ENCODE measurements around the gene ACVR2A.
A peak's percentile ranks its signal among the peaks of the same experiment; 100 is the strongest.

The ACVR2A gene

DNA sequence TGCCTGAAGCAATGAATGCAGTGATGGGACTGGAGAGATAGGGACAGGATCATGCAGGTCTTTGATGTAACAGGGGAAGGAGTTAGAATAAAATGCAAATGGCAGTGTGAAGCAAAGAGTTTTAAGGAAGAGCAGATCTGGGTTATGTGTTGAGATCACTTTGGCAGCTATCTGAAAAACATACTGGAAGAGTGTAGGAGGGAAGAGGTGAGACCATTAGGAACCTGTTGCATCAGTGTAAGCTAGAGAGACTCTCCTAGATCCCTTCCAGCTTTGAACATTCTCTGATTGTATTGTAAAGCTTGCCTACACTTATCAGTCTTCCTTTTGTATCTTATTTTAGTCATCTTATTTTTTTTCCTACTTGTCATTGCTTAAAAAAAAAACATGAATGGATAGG, 10.5 kb downstream of the ACVR2A start:
- no peak for DNase-seq (ENCODE audit: low spot score)

DNA sequence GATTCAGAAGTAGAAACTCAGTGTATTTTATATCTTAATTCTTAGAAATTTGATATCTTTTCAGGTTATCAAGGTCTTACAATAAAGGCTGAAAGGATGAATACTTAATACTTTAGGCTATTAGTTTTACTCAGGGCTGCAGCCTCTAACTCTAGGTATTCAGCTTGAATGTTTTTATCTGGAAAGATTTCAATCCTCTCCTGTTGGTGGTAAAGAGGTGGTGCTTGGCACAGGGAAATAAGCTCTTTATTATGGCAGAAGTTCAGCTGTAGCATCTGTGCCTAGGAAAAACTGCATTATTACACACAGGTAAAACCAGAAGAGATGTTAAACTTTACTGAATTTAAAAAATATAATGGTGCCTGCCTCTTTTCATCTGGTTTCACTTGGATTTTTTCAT, 11.1 kb downstream of the ACVR2A start:
- DNase-seq (ENCODE audit: low spot score), result no peak

GRCh38 chr2:147860009-147860408, 15.2 kb downstream of the ACVR2A start:
- DNase-seq (ENCODE audit: low spot score), result no peak

DNA sequence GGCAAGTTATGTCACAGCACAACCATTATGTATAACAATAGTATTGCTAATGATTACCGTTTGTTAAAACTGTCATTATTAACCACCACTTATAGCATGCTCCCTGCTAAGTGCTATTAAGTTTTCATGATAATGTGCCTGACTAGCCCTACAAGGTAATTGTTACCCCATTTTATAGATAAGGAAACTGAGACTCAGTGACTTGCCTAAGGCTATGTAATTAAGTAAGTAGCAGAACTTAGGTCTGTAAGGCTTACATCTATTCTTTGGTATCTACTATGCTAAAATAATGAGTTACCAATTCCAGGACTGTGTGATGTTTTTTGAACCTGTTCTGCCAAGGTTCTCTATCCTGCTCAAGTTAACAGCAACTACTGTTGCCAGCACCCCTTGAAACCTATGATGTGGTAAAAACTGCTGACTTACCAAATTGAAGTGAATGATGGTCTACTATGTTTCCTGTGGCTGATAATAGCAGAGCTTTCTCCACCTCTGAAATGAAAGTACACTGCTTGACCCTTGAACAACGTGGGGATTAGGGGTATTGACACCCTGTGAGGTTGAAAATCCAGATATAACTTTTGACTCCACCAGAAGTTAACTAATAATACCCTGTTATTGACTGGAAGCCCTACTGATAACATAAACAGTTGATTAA, 18.2 kb downstream of the ACVR2A start:
- DNase-seq (ENCODE audit: low spot score), result no peak

DNA sequence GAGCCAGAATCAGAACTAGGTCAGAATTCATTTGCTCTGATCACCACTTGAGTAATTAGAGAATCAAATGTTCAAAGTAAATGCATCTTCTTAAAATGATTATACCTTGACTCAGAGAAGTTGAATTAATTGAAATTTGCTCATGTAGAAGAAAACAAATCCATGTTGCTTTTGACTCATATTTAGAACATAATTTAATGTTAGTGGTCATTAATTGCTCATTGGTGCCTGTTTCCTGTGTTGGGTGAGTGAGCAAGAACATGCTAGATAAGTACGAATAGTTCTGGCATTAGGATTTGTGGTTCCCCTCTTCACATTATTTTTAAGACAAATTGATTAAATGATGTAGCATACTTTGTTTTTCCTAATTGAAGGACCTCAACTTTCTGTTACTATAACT, 19.0 kb downstream of the ACVR2A start:
- no peak for DNase-seq (ENCODE audit: low spot score)

- no peak for DNase-seq (ENCODE audit: low spot score)
Observed at GRCh38 chr2:147865560-147865959, 20.7 kb downstream of the ACVR2A start.

DNA sequence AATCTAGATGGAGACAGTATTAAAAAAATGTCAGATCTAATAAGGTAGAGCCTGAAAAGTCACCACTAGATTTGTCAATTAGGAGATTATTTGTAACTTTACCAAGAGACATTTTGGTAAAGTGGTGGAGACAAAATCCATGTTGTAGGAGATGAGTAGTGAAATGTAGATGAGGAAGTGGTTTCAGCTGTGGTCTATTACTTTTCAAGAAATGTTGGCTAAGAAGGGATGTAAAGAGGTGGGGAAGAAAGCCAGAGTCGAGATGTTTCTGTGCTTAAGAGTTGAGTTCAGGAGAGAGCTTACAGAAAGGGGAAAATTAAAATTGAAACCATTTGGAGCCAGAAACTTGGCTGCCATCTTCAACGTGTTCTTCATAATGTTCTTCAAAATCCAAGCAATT, 22.2 kb downstream of the ACVR2A start:
- DNase-seq (ENCODE audit: low spot score), result no peak

- DNase-seq (ENCODE audit: low spot score), result no peak
Observed at GRCh38 chr2:147869934-147870333, 25.1 kb downstream of the ACVR2A start.

DNA sequence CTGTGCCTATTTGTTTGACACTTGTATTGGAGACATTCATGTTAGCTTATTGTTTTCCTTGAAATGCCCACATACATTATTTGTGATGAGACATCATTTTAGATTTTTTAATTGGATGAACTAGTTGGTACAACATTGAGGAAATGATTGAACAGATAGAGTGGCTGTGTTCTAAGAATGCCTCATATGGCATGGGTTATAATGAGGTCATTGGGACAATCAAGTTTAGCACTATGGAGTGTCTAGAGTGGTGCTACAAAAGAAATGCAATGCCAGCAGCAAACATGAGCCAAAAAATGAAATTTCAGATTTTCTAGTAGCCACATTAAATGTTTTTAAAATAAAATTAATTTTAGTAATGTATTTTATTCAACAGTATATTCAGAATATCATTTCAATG, 28.1 kb downstream of the ACVR2A start:
- DNase-seq (ENCODE audit: low spot score), result no peak

DNA sequence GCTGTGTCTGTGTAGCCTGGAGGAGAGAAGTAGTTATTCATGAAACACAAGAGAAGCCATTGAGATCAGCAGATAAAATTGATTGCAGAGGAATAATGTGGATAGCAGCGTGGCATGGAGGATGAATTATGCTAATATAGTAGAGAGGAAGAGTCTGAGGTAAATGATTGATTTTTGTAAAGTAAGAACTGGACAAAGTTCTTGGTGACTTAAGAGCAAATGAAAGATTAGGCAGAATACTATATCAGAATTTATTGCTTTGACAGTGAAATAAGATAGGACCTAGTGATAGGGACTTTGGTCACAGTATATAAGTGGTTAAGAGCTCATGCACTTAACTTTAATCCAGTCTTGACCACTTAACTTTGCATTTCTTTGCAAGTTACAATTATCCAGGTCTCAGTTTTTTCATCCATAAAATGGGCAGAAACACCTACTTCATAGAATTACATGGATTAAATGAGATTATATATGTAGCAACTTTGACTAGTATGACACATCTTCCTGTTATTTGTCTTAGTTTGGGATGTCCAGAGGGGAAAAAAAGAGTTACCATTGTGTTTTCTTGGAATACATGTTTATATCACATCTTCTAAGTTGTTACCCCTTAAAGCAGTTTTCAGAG, 29.1 kb downstream of the ACVR2A start:
- no peak for DNase-seq (ENCODE audit: low spot score)

DNA sequence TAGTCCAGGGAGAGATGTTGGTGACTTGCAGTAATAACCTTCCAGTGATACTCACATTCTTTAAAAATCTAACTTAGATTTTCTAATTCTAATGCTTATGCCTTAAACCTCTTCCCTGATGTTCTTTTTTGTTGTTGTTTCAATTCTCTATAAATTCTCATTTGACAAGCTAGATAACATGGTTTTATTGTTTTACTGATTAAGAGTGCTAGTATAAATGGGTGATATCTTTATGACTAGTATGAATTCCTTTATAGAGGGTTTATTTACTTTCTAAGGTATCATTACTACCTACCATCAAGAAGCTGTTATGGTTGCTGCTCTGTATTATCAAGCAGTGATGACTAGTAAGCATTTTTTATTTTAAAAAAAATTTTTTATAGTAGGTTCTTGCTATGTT, 35.0 kb downstream of the ACVR2A start:
- no peak for DNase-seq (ENCODE audit: low spot score)

DNA sequence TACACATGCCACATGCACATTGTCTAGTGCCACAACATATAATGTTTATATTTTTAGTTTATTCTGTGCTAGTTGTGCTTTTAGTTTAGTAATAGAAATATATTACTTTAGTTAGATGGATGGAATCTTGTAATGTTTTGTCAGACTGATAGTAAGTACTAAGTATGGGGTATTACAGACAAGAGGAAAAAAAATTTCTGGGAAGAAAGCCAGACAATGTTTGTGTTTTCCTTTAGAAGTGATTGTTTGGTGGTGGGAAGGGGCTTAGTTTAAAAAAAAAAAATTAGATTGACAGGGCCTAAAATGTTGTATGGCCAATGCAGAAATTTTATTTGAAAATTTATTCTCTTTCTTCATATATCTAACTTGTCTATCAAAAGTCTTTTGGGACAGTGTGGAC, 37.8 kb downstream of the ACVR2A start:
- DNase-seq (ENCODE audit: low spot score), result no peak

DNA sequence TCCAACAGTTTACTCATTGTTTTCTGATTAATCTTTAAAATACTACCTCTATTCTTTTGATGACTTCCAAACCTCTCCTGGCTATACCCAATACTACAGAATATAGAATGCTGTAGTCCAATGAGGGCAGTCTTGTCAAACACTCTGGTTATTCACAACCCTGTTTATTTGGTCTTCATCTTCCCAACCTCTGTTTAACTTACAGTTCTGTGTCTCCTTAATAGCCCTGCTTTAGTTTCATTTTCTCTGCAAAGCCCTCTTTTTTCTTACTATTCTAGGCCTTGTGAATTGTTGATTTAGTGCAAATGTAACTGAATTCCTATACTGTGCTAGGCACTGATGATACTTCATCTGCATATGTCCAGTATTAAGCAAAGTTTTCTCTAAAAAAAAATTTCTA, 40.0 kb downstream of the ACVR2A start:
- no peak for DNase-seq (ENCODE audit: low spot score)

DNA sequence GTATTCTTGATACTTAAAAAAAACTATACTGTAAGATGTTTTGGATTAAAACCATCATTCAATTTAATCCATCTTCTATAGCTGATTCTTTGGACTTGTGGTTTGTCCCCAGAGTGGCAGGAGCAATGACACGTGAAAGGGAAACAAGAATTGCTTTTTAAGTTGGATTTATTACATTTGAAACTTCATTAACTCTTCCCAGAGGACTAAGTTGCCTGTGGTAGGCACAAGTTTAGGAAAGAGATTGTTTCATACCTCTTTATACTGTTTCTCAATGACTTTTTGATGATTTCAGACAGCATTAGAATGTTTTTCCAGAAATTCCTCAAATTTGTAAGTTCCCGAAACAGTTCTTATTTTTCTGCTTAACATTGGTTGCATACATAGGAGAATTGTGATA, 41.3 kb downstream of the ACVR2A start:
- no peak for DNase-seq (ENCODE audit: low spot score)

DNA sequence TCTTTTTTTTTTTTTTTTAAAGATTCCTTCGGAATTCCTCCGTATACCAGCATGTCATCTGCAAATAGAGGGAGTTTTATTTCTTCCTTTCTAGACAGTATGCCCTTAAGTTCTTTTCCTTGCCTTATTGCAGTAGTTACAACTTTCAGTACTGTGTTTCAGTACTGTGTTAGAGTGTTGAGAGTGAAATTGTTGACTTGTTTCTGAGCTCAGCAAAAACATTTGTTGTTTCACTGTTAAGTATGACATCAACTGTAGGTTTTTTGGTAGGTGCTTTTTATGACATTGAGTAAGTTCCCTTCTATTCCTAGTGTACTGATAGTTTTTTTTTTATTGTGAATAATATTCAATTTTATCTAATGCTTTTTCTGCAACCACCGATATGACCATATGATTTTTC, 43.9 kb downstream of the ACVR2A start:
- DNase-seq (ENCODE audit: low spot score), result no peak

DNA sequence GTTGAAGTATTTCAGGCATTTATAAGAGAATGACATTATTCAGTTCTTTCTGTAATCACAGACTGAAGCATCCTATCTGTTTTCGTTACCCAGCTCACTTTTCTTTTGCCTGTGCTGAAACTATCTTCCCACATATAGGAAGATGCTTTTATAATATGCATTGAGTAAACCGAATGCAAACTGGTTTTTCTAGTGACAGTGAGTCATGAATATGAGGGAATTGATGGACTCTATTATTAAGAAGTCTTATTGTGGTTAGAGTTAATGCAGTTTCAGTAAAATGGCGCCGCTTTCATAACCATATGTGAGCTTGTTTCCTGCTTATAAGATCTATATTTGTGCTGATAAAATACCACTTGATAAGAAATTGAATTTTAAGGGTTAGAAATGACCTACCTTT, 59.2 kb downstream of the ACVR2A start:
- no peak for DNase-seq (ENCODE audit: low spot score)

GRCh38 chr2:147909178-147909577, 64.3 kb downstream of the ACVR2A start:
- no peak for DNase-seq (ENCODE audit: low spot score)

DNA sequence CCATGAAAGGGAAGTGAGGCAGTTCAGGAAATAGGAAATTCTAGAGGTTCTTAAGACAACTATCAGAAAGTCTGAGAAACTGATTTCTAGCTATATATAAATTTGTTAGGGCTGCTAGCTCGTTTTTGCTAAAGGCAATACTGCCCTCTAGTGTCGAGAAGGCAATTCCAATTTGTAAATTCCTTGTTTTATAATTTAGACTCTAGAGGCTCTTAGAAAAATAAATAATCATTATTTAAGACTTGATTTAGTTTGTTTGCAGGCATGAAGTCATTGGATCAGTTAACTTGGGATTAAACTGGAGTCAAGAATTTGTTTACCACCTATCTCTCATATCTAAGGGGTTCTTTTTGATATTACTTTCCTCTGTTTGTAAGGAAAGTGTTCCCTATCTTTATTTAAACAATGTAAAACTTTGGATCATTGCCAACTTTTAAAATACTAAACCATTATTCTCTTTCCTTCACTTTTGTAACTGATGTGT, 66.2 kb downstream of the ACVR2A start:
- peak; percentile 79 for DNase-seq (ENCODE audit: low spot score)

DNA sequence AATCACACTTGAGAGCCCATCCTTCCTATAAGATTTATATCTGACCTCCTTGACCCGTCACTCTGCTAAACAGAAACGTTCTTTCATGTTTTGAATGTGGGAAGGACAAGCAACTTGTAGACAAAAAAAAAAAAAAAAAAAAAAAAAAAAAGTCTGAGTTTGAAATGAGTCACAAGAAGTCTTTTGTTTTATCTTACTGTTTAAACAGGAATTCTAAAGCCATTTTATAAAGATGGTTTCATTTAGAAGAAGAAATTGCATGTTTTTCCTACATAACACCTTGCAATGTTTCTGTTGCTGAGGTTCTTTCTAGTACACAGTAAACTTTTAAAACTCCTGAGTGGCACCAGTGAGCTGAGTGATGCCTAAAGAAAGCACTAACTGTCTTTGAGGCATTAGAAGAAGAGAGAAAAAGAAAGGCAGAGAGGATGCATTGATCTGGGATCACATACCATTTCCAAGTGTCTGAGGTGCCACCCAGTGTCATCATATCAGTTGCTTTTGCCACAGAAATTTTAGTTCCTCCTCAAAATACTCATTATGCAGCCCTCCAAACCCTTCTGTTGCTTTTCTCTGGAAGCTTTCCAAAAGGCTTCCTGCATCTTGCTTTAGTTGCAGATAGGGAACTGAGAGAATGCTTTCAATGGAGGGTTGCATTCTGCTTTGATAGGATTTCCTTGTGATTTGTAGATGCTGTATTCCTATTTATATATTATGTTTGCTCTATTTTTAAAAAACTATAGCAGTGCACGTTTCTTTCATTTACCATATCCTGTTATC, 69.1 kb downstream of the ACVR2A start:
- peak; percentile 22 for DNase-seq (ENCODE audit: low spot score)

- no peak for DNase-seq (ENCODE audit: low spot score)
Observed at GRCh38 chr2:147916067-147916466, 71.2 kb downstream of the ACVR2A start.

DNA sequence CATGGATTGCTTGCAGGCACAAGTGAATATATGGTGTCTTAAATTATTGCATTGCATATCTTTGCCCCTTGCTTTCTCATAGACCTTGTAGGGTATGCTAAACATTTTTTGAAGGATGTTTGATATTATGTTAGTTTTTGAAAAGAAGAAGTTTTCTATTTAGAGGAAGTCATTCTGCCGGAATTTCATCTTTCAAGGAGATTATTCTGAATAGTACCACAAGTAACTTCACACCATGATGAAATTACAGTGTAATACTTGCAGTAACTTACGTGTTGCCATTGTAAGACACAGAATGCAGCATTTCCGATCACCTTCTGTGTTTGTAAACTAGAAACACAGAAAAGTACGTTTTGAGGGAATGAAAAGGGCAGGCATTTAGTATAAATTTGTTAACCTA, 71.9 kb downstream of the ACVR2A start:
- DNase-seq (ENCODE audit: low spot score), result no peak

DNA sequence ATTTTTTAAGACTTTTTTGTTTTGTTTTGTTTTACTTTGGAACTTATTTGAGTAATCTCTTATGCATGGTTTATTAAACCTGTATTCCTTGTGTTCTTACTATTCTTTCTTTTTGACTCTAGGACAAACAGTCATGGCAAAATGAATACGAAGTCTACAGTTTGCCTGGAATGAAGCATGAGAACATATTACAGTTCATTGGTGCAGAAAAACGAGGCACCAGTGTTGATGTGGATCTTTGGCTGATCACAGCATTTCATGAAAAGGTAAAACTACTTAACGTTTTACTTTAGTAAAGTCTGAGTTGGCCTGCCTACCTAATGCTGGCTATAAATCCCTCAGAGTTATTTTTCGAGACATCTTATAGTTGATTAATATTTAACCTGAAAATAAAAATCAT, 72.3 kb downstream of the ACVR2A start:
- DNase-seq (ENCODE audit: low spot score), result no peak

DNA sequence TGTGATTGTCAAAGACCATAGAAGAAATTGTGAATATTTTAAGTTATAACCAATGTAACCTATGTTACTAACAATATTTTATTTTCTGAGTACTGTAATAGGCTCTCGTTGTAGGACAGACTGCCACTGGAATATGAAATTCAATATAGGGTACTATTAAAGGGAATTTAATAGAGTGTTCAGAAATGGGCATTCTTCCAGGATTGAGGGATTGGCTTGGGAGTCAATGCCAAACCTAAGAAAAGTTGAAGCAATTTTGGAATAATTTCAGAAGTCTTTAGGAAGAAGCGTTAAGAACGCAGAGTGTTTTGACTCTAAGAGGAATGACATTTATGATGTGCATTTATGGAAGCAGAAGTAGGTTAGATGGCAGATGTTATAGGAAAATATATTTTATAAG, 79.0 kb downstream of the ACVR2A start:
- no peak for DNase-seq (ENCODE audit: low spot score)
